ENCODE data around the gene UROS.

DNA sequence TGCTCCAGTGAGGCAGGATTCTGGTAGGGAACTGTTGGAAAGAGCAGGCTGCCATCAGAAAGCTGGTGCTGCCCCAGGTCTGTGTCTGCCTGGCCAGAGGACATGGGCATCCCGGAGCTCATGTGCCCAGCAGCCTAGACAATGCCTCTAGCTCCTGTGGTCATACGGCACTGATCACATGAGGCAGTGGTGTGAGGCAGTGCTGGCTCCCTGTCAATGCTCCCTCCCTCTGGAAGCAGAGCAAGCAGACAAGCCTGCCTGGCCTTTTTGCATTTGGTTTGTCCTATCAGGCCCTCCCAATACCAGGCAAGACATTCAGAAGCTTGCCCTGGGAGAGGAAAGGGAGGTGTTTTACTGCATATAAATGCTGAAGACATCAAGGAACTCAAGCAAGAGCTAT lies 27.9 kb downstream of the UROS start:
- TF ChIP-seq RAD21 (conservative IDR thresholded peaks at IDR 0.05) (no peak), TAF1 (IDR thresholded peaks at IDR 0.05; ENCODE audit: low read depth) (no peak), EP300 (conservative IDR thresholded peaks at IDR 0.05; ENCODE audit: poor library complexity, severe bottlenecking) (no peak), SMC3 (conservative IDR thresholded peaks at IDR 0.05; ENCODE audit: poor library complexity) (no peak), EZH2 (IDR thresholded peaks at IDR 0.05; ENCODE audit: borderline replicate concordance, insufficient read depth, low read length, poor library complexity, severe bottlenecking) (no peak), POLR2AphosphoS5 (IDR thresholded peaks at IDR 0.05) (no peak)
- TF ChIP-seq, protein P1, sequence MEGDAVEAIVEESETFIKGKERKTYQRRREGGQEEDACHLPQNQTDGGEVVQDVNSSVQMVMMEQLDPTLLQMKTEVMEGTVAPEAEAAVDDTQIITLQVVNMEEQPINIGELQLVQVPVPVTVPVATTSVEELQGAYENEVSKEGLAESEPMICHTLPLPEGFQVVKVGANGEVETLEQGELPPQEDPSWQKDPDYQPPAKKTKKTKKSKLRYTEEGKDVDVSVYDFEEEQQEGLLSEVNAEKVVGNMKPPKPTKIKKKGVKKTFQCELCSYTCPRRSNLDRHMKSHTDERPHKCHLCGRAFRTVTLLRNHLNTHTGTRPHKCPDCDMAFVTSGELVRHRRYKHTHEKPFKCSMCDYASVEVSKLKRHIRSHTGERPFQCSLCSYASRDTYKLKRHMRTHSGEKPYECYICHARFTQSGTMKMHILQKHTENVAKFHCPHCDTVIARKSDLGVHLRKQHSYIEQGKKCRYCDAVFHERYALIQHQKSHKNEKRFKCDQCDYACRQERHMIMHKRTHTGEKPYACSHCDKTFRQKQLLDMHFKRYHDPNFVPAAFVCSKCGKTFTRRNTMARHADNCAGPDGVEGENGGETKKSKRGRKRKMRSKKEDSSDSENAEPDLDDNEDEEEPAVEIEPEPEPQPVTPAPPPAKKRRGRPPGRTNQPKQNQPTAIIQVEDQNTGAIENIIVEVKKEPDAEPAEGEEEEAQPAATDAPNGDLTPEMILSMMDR (IDR thresholded peaks at IDR 0.05; ENCODE audit: poor library complexity, severe bottlenecking) = no peak

Measured in neural cell (in vitro differentiated cells).